T-helper 1 cell treated with Interleukin-12 subunit alpha and Interleukin-12 subunit beta and Interleukin-4 antibody, amounts not matched to agents 30 μg/mL and 1 μg/mL, for 36 hours (primary cell): ENCODE data around the gene SIRT1.

Experiments
- H3K27ac Mint-ChIP-seq: one replicate; pipeline ENCODE4 v1.8.0; 2021; ENCODE audit warnings: mild to moderate bottlenecking, mixed read lengths
- H3K27me3 Mint-ChIP-seq: one replicate; pipeline ENCODE4 v1.8.0; 2021; ENCODE audit warnings: low read depth, mixed read lengths
- H3K36me3 Mint-ChIP-seq: one replicate; pipeline ENCODE4 v1.8.0; 2021; ENCODE audit warnings: low read depth, mixed read lengths
- H3K4me1 Mint-ChIP-seq: one replicate; pipeline ENCODE4 v1.8.0; 2021; ENCODE audit warnings: low read depth, mixed read lengths
- H3K4me3 Mint-ChIP-seq: one replicate; pipeline ENCODE4 v1.8.0; 2021; ENCODE audit warnings: mild to moderate bottlenecking, moderate library complexity, mixed read lengths
- H3K9me3 Mint-ChIP-seq: one replicate; pipeline ENCODE4 v1.8.0; 2021; ENCODE audit warnings: mixed read lengths

Gene SIRT1

GRCh38 chr10:67914777-67915340 is 30.4 kb downstream of the SIRT1 start:
- Mint-ChIP-seq H3K27ac (no peak overlapping the region), H3K27me3 (no peaks in the 10 kb centered on the region), H3K9me3 (no peaks in the 10 kb centered on the region), H3K36me3 (peaks cover 38% of the 10 kb centered on the region), H3K4me3 (no peak overlapping the region), H3K4me1 (peaks cover 8% of the 10 kb centered on the region)

DNA sequence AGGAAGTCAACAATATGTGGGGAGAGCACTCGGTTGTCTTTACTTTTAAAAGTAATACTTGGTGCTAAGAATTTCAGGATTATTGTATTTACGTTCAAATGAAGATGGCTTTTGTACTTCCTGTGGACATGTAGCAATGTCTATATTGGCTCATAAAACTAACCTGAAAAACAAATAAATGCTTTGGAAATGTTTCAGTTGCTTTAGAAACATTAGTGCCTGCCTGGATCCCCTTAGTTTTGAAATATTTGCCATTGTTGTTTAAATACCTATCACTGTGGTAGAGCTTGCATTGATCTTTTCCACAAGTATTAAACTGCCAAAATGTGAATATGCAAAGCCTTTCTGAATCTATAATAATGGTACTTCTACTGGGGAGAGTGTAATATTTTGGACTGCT is 32.7 kb downstream of the SIRT1 start:
- H3K9me3 Mint-ChIP-seq = no peaks in the 10 kb centered on the region
- no peak overlapping the region for H3K27ac Mint-ChIP-seq
- no peak overlapping the region for H3K4me3 Mint-ChIP-seq
- peaks cover 34% of the 10 kb centered on the region for H3K36me3 Mint-ChIP-seq
- peaks cover 8% of the 10 kb centered on the region for H3K4me1 Mint-ChIP-seq
- H3K27me3 Mint-ChIP-seq = no peaks in the 10 kb centered on the region

- Mint-ChIP-seq H3K27ac (no peak overlapping the region), H3K4me1 (peaks cover 7% of the 10 kb centered on the region), H3K27me3 (no peaks in the 10 kb centered on the region), H3K9me3 (no peaks in the 10 kb centered on the region), H3K4me3 (no peak overlapping the region), H3K36me3 (peaks cover 31% of the 10 kb centered on the region)
These were observed 33.2 kb downstream of the SIRT1 start for GRCh38 chr10:67917679-67918078.

GRCh38 chr10:67921065-67921464 is 36.6 kb downstream of the SIRT1 start:
- Mint-ChIP-seq H3K27me3 (no peaks in the 10 kb centered on the region), H3K9me3 (no peaks in the 10 kb centered on the region), H3K4me1 (peaks cover 7% of the 10 kb centered on the region), H3K4me3 (no peak overlapping the region), H3K36me3 (peaks cover 20% of the 10 kb centered on the region), H3K27ac (no peak overlapping the region)

DNA sequence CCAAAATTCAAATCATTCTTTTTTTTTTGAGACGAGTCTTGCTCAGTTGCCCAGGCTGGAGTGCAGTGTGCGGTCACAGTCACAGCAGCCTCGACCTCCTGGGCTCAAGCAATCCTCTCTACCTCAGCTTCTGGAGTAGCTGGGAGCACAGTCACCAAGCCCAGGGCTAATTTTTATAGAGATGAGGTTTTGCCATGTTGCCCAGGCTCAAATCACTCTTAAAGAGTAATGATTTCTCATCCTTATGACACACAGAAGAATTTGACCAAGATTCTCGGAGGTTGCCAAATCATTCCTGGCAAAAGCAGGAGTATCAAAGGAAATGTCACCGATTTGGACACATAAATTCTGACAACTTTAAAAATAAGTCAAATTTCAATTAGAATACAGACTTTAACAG is 39.1 kb downstream of the SIRT1 start:
- Mint-ChIP-seq H3K9me3 (no peaks in the 10 kb centered on the region), H3K27me3 (no peaks in the 10 kb centered on the region), H3K27ac (no peak overlapping the region), H3K4me1 (peaks cover 3% of the 10 kb centered on the region), H3K4me3 (no peak overlapping the region), H3K36me3 (peaks cover 18% of the 10 kb centered on the region)

DNA sequence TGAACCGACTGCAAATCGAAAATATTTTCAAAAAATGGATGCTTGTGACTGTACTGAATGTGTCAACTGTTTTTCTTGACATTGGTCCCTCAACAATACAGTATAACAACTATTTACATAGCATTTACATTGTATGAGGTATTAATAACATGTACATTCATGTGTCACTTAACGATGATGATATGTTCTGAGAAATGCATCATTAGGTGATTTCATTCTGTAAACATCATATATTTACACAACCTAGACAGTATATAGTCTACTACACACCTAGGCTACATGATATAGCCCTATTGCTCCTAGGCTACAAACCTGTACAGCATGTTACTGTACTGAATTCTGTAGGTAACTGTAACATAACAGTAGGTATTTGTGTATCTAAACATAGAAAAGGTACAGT is 39.7 kb downstream of the SIRT1 start:
- Mint-ChIP-seq H3K4me3 (no peak overlapping the region), H3K9me3 (no peaks in the 10 kb centered on the region), H3K36me3 (peaks cover 18% of the 10 kb centered on the region), H3K4me1 (peaks cover 3% of the 10 kb centered on the region), H3K27me3 (no peaks in the 10 kb centered on the region), H3K27ac (no peak overlapping the region)

GRCh38 chr10:67925449-67926005 is 41.1 kb downstream of the SIRT1 start:
- H3K9me3 Mint-ChIP-seq = no peaks in the 10 kb centered on the region
- H3K27ac Mint-ChIP-seq = no peak overlapping the region

DNA sequence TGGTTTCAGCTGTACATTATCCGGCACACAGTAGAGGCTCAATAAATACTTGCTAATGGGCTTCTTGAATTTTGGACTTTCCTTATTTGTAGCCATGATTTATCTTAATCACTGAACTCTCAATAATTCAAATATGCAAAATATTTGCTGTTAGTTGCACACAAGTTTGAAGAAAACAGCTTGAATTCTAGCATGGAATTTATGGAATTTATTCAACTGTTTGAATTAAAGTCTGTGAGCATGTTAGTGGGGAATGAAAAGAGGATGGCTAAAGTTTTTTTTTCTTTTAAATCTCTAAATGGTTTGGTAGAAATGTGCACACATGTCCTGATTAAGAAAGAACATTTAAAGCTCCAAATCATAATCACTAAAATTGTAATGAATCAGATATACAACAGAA is 42.5 kb downstream of the SIRT1 start:
- peaks cover 22% of the 10 kb centered on the region for H3K36me3 Mint-ChIP-seq
- H3K27ac Mint-ChIP-seq = no peak overlapping the region
- H3K4me1 Mint-ChIP-seq = peaks cover 3% of the 10 kb centered on the region
- H3K27me3 Mint-ChIP-seq = no peaks in the 10 kb centered on the region
- H3K9me3 Mint-ChIP-seq = no peaks in the 10 kb centered on the region
- no peak overlapping the region for H3K4me3 Mint-ChIP-seq

More at GRCh38 chr10:67925449-67926005, 41.1 kb downstream of the SIRT1 start:
- peaks cover 3% of the 10 kb centered on the region for H3K4me1 Mint-ChIP-seq
- no peaks in the 10 kb centered on the region for H3K27me3 Mint-ChIP-seq
- peaks cover 16% of the 10 kb centered on the region for H3K36me3 Mint-ChIP-seq
- no peak overlapping the region for H3K4me3 Mint-ChIP-seq

GRCh38 chr10:67933199-67933598 is 48.7 kb downstream of the SIRT1 start:
- Mint-ChIP-seq H3K4me1 (no peaks in the 10 kb centered on the region), H3K36me3 (peaks cover 29% of the 10 kb centered on the region), H3K4me3 (no peak overlapping the region), H3K27me3 (no peaks in the 10 kb centered on the region), H3K9me3 (no peaks in the 10 kb centered on the region), H3K27ac (no peak overlapping the region)

DNA sequence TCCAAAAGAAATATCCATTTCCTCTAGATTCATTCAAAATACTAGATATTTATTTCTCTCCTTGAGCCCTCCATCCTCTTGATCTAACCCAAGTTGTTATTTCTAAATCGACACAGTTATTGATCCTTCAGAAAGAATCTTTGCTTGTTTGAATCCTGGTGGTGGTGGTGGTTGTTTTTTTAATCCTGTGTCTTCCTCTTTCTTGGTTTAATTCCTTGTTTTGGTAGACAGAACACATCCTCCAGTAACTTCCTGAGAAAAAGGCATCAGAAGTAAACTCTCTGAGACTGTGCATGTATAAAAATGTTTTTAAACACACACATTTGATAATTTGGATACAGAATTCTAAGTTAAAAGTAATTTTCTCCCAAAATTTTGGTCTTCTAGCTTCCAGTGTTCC is 49.9 kb downstream of the SIRT1 start:
- Mint-ChIP-seq H3K27ac (no peak overlapping the region), H3K4me1 (no peaks in the 10 kb centered on the region), H3K36me3 (peaks cover 33% of the 10 kb centered on the region), H3K4me3 (no peak overlapping the region), H3K9me3 (no peaks in the 10 kb centered on the region), H3K27me3 (no peaks in the 10 kb centered on the region)

DNA sequence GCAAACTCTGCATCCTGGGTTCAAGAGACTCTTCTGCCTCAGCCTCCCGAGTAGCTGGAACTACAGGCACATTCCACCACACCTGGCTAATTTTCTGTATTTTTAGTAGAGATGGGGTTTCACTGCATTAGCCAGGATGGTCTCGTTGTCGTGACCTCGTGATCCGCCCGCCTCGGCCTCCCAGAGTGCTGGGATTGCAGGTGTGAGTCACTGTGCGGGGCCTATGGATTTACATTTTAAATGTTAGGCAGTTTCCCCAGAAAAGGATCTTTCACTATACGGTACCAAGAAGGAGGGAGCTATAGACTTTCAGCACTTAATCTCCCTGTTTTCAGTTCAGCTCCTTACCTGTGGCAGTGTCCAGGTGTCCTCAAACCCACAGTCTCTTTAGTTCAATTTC is 50.8 kb downstream of the SIRT1 start:
- no peak overlapping the region for H3K4me3 Mint-ChIP-seq
- H3K27me3 Mint-ChIP-seq = no peaks in the 10 kb centered on the region
- no peak overlapping the region for H3K27ac Mint-ChIP-seq
- H3K36me3 Mint-ChIP-seq = peaks cover 34% of the 10 kb centered on the region
- no peaks in the 10 kb centered on the region for H3K4me1 Mint-ChIP-seq
- H3K9me3 Mint-ChIP-seq = no peaks in the 10 kb centered on the region

DNA sequence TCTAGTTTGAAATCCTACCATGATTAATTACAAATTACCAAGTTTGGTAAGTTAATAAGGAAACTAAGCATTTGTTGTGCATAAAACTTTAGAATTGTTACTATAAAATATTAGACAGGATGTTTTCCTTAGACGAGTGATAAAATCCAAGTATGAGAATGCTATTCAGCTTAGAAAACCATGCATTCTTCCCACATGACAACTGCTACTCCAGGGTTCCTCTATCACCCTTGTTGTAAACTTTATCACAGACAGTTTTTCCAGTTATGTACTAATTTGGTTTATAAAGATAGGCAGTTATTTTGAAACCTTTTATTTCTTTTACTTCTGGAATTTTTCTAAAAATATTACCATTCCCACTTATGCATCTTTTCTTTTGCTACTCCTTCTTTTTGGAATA is 52.0 kb downstream of the SIRT1 start:
- H3K36me3 Mint-ChIP-seq = peaks cover 28% of the 10 kb centered on the region
- no peaks in the 10 kb centered on the region for H3K27me3 Mint-ChIP-seq

DNA sequence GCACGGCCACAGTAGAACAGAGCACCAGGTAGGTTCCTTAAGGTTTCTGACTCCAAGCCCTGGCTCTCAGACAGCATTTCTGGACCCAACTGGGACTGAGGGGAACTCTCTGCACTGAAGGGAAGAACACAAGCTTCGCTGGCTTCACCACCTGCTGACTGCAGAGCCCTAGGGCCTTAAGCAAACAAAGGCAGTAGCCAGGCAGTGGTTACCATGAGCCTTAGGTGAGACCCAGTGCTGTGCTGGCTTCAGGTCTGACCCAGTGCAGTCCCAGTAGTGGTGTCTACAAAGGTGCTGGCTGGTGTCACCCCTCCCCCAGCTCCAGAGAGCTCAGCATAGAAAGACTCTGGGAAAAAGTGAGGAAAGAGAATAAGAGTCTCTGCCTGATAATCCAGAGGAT is 59.5 kb downstream of the SIRT1 start:
- H3K4me3 Mint-ChIP-seq = no peak overlapping the region
- H3K9me3 Mint-ChIP-seq = peaks cover 10% of the 10 kb centered on the region
- no peaks in the 10 kb centered on the region for H3K4me1 Mint-ChIP-seq
- H3K36me3 Mint-ChIP-seq = peaks cover 43% of the 10 kb centered on the region
- H3K27ac Mint-ChIP-seq = no peak overlapping the region
- H3K27me3 Mint-ChIP-seq = no peaks in the 10 kb centered on the region

More for the DNA sequence above, 52.0 kb downstream of the SIRT1 start:
- no peaks in the 10 kb centered on the region for H3K4me1 Mint-ChIP-seq
- H3K27ac Mint-ChIP-seq = no peak overlapping the region
- no peaks in the 10 kb centered on the region for H3K9me3 Mint-ChIP-seq
- H3K4me3 Mint-ChIP-seq = no peak overlapping the region

DNA sequence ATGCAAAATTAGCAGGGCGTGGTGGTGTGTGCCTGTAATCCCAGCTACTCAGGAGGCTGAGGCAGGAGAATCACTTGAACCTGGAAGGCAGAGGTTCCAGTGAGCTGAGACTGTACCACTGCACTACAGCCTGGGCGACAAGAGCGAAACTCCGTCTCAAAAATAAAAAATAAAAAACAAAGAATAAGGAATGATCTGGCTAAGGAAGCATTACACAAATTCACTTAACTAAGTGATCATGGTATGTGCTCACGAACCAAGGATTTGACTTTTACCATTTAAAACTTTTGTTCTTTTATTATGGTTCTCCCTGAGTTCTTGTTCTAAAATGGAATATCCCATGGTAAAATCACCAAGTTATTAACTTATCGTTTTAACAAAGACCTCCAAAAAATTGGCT is 71.2 kb downstream of the SIRT1 start:
- H3K27me3 Mint-ChIP-seq = no peaks in the 10 kb centered on the region
- H3K9me3 Mint-ChIP-seq = no peaks in the 10 kb centered on the region
- no peak overlapping the region for H3K4me3 Mint-ChIP-seq
- peaks cover 24% of the 10 kb centered on the region for H3K36me3 Mint-ChIP-seq
- no peaks in the 10 kb centered on the region for H3K4me1 Mint-ChIP-seq
- no peak overlapping the region for H3K27ac Mint-ChIP-seq

DNA sequence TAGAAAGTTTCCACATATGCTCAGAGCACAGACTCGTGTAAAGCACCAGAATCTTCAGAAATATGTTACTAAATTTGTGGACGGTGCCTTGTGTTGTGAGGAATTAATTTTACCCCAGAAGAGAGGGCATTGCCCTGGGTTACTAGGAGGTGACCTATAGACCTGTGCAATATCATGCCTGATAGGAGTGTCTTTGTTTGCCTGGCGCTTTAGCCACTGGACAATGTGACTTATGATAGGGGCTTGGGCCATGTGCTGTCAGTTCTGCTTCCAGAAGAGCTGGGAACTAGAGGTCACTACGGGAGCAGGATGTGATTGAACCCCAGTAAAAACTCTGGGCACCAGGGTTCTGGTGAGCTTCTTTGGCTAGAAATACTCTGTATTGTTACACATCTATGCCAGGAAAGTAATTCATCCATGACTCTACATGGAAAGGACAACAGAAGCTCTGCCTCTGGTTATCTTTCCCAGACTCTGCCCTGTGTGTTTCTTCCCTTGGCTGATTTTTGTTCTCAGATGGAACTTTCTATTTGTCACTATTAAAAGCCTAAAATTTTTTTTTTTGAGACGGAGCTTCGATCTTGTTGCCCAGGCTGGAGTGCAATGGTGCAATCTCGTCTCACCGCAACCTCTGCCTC is 75.5 kb downstream of the SIRT1 start:
- H3K36me3 Mint-ChIP-seq = peaks cover 19% of the 10 kb centered on the region
- H3K4me1 Mint-ChIP-seq = no peaks in the 10 kb centered on the region
- H3K4me3 Mint-ChIP-seq = no peak overlapping the region
- no peak overlapping the region for H3K27ac Mint-ChIP-seq
- no peaks in the 10 kb centered on the region for H3K27me3 Mint-ChIP-seq
- no peaks in the 10 kb centered on the region for H3K9me3 Mint-ChIP-seq
